AG09309 (cell line): Measurements from ENCODE around the gene RXRG.

Experiments
- DNase-seq: peaks from one replicate; pipeline ENCODE4 v3.0.0-alpha.2; 2010; ENCODE audit warnings: low read depth
- H3K4me3 ChIP-seq: 2 replicates; pipeline ENCODE4 v1.5.1; 2011; ENCODE audit warnings: mild to moderate bottlenecking, low read depth, low read length, moderate library complexity; ENCODE audit not compliant: control insufficient read depth
- TF ChIP-seq, protein P1 (sequence below): IDR thresholded peaks from 2 replicates; pipeline ENCODE4 v1.5.1; 2011; ENCODE audit warnings: mild to moderate bottlenecking, low read depth, low read length, inconsistent platforms; ENCODE audit not compliant: insufficient read depth, control insufficient read depth; ENCODE audit errors: missing control alignments

The RXRG gene

DNA sequence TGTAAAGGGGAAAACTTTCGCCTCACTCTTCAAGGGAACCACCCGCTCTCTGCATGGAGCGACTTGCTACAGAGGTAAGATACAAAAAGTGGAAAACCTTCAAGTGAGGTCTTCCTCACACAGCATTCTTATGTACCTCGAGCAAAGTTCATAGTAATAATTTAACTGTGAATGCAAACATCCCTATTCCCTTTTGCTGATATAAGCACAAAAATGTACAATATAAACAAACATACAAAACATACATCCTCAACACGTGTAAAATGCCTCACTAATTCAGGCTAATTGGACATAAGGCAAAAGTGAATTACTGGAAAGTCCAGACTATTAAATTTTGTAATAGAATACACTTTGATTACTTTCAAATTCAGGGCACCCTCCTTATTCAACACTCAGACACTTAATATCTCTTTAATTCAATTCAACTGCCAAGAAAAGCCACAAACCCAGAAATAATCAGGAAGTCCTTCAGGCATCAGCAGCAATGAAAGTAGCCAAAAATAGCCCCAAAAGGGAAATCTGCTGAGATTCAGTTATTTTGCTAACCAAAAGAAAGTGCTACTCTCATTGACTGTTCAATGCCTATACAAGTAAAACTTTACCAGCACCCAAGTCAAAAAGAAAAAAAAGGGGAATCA lies 73.2 kb downstream of the RXRG start:
- DNase-seq: no peak

DNA sequence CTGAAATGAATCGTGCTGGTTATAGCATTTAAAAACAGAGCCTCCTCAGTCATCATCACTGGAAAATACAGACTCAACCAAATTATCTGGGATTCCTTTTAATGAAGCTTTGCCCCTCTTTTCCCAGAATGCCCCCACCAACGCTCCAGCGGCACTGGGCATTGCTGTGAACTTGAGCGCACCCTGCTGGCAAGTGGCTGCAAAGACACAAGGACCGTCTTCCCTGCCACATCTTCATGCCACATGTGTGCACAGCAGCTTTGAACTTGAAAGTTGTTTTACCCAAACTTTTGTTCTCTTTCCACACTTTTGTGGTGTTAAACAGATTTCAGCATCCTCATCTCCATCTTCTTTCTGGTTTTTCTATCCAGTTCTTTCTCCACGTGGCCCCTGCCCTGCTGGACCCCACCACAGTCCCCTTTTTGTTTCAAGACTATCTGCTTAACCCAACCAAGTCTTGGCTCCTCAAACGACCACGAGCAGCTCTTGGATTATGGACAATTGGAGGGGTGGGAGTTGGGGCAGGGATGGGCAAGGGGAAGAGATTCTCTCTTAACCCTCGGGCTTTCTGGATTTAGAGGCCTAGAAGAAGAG lies 75.6 kb downstream of the RXRG start:
- no peak for DNase-seq
- TF ChIP-seq, protein P1, sequence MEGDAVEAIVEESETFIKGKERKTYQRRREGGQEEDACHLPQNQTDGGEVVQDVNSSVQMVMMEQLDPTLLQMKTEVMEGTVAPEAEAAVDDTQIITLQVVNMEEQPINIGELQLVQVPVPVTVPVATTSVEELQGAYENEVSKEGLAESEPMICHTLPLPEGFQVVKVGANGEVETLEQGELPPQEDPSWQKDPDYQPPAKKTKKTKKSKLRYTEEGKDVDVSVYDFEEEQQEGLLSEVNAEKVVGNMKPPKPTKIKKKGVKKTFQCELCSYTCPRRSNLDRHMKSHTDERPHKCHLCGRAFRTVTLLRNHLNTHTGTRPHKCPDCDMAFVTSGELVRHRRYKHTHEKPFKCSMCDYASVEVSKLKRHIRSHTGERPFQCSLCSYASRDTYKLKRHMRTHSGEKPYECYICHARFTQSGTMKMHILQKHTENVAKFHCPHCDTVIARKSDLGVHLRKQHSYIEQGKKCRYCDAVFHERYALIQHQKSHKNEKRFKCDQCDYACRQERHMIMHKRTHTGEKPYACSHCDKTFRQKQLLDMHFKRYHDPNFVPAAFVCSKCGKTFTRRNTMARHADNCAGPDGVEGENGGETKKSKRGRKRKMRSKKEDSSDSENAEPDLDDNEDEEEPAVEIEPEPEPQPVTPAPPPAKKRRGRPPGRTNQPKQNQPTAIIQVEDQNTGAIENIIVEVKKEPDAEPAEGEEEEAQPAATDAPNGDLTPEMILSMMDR: peak; percentile 94
- no peak overlapping the region for H3K4me3 ChIP-seq

More for the DNA sequence above, 73.2 kb downstream of the RXRG start:
- TF ChIP-seq, protein P1: no peak
- no peak overlapping the region for H3K4me3 ChIP-seq

DNA sequence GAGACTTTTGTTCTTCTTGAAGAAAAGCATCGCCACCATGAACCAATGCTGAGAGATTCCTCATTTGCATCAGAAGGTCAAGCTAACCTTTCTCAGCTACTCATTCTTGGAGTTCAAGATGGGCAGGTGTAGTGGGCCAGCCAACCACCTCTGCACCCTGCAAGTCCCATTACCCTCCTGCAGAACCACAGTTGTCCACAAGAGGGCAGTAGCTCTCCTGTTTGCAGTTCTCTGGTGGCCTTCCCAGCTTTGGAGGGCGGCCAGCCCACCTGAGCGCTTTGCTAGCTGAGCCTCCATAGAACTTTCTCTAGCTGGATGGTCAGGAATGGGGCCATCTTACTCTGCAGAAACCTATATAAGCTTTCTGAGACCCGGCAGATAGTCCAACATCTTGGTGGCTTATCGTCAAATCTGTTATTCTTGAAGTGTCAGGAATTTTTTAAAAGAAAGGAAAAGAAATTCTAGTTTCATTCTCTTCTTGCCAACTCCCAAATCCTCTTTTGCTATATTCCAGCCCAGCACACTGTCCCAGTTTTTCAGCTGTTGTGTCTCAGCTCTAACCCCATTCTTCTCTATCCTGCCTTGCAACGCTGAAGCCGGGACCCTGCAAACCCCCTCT lies 77.4 kb downstream of the RXRG start:
- no peak overlapping the region for H3K4me3 ChIP-seq
- DNase-seq: peak; percentile 48
- TF ChIP-seq, protein P1: peak; percentile 95

DNA sequence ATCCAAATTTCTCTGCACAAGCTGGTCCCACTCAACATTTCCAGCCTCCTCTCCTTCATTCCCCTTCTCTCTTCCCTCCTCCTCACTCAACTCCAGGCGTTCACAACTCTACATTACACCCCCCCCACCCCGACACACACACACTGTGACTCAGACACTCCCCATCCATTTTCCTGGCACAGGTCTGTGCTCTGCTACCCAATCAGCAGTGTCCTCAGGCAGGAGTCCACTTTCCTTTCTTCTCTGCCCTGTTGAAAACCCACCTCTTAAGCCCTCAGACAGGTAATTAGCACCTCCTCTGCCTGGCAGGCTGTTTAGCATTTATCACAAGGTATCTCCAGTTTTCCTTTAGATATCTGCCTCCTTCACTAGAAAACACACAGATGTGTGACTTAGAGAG lies 79.6 kb downstream of the RXRG start:
- no peak overlapping the region for H3K4me3 ChIP-seq
- DNase-seq: no peak
- TF ChIP-seq, protein P1: no peak

DNA sequence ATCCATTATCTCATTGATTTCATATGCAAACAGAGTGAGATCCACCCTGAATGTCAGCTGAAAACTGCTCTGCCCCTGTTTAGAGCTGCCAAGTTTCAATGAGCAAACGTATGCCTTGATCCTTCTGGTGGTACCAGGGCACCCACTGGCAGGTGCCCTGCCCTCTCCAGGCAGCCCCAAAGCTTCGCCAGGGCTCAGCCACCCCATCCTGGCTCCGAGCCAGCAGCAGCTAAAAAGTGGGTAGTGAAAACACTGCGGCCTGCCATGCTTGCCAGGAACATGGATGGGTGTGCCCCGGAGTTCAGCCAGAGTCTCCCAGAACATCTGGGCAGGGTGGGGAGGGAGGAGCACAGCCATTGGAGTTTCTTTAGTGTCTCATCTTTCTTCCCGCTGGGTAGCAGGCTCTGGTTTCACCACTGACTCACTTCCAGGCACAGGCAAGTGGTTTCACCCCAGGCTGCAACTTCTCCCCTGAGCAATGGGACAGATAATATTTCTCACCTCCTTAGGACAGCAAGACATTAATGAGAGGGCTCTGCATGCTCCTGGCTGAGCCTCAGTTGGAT lies 80.3 kb downstream of the RXRG start:
- TF ChIP-seq, protein P1: no peak
- no peak overlapping the region for H3K4me3 ChIP-seq
- no peak for DNase-seq

DNA sequence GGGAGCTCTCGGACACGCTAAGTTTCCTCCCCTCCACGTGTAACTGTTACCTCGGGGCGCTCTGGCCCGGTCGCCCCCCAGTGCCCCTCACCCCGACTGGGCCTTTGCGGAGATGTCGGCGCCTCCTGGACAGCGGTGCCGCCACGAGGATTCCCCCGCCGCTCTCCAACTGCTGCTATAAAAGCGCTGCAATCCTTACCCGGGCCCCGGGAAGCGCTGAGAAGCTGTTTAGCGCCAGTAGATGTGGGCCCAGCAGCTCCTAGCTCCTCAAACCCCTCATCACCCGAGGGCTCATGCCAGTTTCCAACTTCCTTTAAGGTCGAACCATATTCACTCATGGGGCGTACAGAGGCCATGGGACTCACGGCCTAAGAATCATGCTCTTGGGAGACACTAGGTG lies 88.0 kb downstream of the RXRG start:
- DNase-seq: no peak
- no peak overlapping the region for H3K4me3 ChIP-seq
- TF ChIP-seq, protein P1: no peak
